ENCODE measurements around the gene DRAP1. TPM values are rescaled to one million over a fixed set of nuclear protein-coding genes. Genes with fewer than 3 reads are reported as not detected.

Gene DRAP1
- total and polyA plus RNA-seq, 9 of the 15 experiments (the other 6 are each of a cell fraction or from before 2014, with no cell fraction given), result 9.6 to 200 (median 92.9) TPM

- TF ChIP-seq, protein P1, sequence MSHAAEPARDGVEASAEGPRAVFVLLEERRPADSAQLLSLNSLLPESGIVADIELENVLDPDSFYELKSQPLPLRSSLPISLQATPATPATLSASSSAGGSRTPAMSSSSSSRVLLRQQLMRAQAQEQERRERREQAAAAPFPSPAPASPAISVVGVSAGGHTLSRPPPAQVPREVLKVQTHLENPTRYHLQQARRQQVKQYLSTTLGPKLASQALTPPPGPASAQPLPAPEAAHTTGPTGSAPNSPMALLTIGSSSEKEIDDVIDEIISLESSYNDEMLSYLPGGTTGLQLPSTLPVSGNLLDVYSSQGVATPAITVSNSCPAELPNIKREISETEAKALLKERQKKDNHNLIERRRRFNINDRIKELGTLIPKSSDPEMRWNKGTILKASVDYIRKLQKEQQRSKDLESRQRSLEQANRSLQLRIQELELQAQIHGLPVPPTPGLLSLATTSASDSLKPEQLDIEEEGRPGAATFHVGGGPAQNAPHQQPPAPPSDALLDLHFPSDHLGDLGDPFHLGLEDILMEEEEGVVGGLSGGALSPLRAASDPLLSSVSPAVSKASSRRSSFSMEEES (CRISPR knock-in tag; IDR thresholded peaks at IDR 0.05), result peak; percentile 71
- TF ChIP-seq, protein P2, sequence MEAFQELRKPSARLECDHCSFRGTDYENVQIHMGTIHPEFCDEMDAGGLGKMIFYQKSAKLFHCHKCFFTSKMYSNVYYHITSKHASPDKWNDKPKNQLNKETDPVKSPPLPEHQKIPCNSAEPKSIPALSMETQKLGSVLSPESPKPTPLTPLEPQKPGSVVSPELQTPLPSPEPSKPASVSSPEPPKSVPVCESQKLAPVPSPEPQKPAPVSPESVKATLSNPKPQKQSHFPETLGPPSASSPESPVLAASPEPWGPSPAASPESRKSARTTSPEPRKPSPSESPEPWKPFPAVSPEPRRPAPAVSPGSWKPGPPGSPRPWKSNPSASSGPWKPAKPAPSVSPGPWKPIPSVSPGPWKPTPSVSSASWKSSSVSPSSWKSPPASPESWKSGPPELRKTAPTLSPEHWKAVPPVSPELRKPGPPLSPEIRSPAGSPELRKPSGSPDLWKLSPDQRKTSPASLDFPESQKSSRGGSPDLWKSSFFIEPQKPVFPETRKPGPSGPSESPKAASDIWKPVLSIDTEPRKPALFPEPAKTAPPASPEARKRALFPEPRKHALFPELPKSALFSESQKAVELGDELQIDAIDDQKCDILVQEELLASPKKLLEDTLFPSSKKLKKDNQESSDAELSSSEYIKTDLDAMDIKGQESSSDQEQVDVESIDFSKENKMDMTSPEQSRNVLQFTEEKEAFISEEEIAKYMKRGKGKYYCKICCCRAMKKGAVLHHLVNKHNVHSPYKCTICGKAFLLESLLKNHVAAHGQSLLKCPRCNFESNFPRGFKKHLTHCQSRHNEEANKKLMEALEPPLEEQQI (IDR thresholded peaks at IDR 0.05), result no peak
- TF ChIP-seq MAZ (CRISPR knock-in tag; conservative IDR thresholded peaks at IDR 0.05 in 1 of 2, IDR thresholded peaks at IDR 0.05 in 1 of 2), result peak; percentile 97 to 98
Measured at GRCh38 chr11:65873318-65874156, 45.7 kb upstream of the DRAP1 start (continued).

- no peaks in the 10 kb centered on the region for H3K27me3 ChIP-seq (ENCODE audit: control insufficient read depth in 2 of 2, insufficient read depth in 2 of 2, low read length in 2 of 2)
- peaks cover 25% of the 10 kb centered on the region for H3K36me3 ChIP-seq (ENCODE audit: control insufficient read depth, insufficient read depth, low read length)
- peaks cover 3% of the 10 kb centered on the region; the same call in 1 of the 2 replicates for H4K20me1 ChIP-seq (replicated peaks; ENCODE audit: control insufficient read depth, insufficient read depth, low read length)
- intact Hi-C loops (cut with micrococcal nuclease), result no loop called here
- BruUV-seq (replicated peaks), result no TSS peak
- peak within 1 kb of the TSS in 1 of 2 experiments; percentile 77; a peak in 2 of 4 replicates for H3K9ac ChIP-seq (ENCODE audit: insufficient read depth in 1 of 2, low read depth in 2 of 2, low read length in 2 of 2)
- H3K4me2 ChIP-seq (ENCODE audit: insufficient read depth, low read length), result no peak within 1 kb of the TSS
- TF ChIP-seq, protein P3, sequence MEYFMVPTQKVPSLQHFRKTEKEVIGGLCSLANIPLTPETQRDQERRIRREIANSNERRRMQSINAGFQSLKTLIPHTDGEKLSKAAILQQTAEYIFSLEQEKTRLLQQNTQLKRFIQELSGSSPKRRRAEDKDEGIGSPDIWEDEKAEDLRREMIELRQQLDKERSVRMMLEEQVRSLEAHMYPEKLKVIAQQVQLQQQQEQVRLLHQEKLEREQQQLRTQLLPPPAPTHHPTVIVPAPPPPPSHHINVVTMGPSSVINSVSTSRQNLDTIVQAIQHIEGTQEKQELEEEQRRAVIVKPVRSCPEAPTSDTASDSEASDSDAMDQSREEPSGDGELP (CRISPR knock-in tag; IDR thresholded peaks at IDR 0.05; ENCODE audit: borderline replicate concordance), result 0 out of 2 replicates have a peak, but pooled peaks have one; percentile 23
- peak; percentile 55 for TF ChIP-seq POLR2G (IDR thresholded peaks at IDR 0.05; ENCODE audit: low read depth, low read length)
- TF ChIP-seq STAT5A (IDR thresholded peaks at IDR 0.05; ENCODE audit: borderline replicate concordance, low read length), result no peak
- ChIA-PET POLR2A (interaction anchor here (0.6 to 14.4 kb wide), 5 partner anchors 9 to 20 kb away, joined by 3 to 147 read pairs (median 6); partner anchors contain the start of genes CCDC85B and FIBP), CTCF (ENCODE audit: low intra/inter-chr PET ratio) (no interaction called here)
- WGBS (ENCODE audit: insufficient coverage, low coverage, missing lambda C conversion rate), result 32% methylated on average over 6 of the region's 7 CpGs
- ATAC-seq, result no peak
- H3K9me3 ChIP-seq (replicated peaks; ENCODE audit: control insufficient read depth, insufficient read depth, low read depth, low read length), result no peaks in the 10 kb centered on the region
- no peak within 1 kb of the TSS for H3K27ac ChIP-seq (ENCODE audit: extremely low read depth, low read depth, low read length)
- no peak for FAIRE-seq
- DNase-seq (ENCODE audit: extremely low read depth in 1 of 4, low spot score in 3 of 4), result no peak
- H3K4me1 ChIP-seq (replicated peaks in 1 of 2; ENCODE audit: control insufficient read depth in 2 of 2, insufficient read depth in 2 of 2, low read length in 2 of 2), result peaks cover 0 to 19% of the 10 kb centered on the region in 2 experiments; a peak in 2 of 5 replicates
- in situ Hi-C loops (cut with MboI), result loop anchor here (5.0 kb wide), 1 partner anchor 108 kb away; no protein-coding TSS in a partner anchor
- H3K9me1 ChIP-seq (ENCODE audit: control insufficient read depth, insufficient read depth, low read length), result no peaks in the 10 kb centered on the region
- no peak within 1 kb of the TSS for H2AFZ ChIP-seq (ENCODE audit: low read depth, low read length)
- H3K4me3 ChIP-seq, result no peak within 1 kb of the TSS
- no peaks in the 10 kb centered on the region for H3K79me2 ChIP-seq (ENCODE audit: control insufficient read depth, insufficient read depth, low read length)
Measured at GRCh38 chr11:65879617-65880016, 39.6 kb upstream of the DRAP1 start, which contains the start of gene CTSW. Gene CTSW, plus strand, starts transcription at chr11:65879837. Its CDS starts 18 bp downstream, at chr11:65879855.
